HT-29 (cell line): Measurements from ENCODE around the gene SOX15. TPM values are rescaled to one million over a fixed set of nuclear protein-coding genes. Genes with fewer than 3 reads are reported as not detected.
A peak's percentile ranks its signal among the peaks of the same experiment; 100 is the strongest.

Experiments used
- DNase-seq: peaks from one replicate; pipeline ENCODE4 v3.0.0-alpha.2; 2015; ENCODE audit warnings: low spot score
- total RNA-seq: library from RNA; depleted of rRNA; stranded (reverse); fragments of >200 nt; shearing (Covaris generic); gene quantifications from 2 replicates; pipeline ENCODE4 v1.2.3, GENCODE V29; 2014

The SOX15 gene
- total RNA-seq, 1 experiment from 2014 or later: not detected

DNA sequence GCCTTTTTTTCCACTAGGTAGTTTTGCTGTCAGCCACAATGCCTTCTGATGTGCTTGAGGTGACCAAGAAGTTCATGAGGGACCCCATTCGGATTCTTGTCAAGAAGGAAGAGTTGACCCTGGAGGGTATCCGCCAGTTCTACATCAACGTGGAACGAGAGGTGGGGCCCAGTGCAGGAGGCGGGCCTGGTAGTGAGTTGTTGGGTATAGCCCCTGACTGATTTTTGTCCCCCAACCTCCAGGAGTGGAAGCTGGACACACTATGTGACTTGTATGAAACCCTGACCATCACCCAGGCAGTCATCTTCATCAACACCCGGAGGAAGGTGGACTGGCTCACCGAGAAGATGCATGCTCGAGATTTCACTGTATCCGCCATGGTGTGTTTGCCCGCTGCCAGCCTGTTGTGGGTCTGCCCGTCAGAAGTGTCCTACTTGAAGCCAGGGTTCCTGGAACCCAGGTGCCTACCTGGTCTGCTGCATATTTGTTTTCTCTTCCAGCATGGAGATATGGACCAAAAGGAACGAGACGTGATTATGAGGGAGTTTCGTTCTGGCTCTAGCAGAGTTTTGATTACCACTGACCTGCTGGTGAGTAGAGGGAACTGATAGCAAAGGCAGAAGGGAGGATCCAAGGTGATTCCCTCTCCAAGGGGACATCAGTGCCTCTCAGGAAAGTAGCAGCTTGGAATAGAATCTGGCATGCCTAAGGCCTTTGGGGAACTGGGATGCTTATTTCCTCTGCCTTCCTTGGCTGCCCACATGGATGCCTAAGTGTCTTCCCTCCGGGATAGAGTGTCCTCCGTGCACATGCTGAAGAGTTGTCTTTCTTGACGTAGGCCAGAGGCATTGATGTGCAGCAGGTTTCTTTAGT is 12.3 kb downstream of the SOX15 start:
- no peak for DNase-seq

DNA sequence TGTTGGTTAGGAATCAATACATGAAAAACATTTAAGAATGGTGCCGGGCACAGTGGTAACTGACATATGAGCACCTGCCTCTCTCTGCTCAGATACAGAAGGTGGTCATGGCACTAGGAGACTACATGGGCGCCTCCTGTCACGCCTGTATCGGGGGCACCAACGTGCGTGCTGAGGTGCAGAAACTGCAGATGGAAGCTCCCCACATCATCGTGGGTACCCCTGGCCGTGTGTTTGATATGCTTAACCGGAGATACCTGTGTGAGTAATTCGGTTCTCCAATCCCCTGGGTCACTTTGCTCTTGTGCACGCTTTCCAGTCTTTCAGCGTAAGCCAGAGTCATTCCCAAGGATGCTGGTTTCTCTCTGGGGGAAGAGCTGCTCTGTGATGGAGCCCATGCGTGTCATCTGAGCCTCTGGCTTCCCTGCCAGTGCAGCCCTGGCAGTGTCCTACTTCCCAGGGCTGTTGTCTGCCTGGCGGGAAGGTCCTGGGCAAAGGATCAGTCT is 13.4 kb downstream of the SOX15 start:
- no peak for DNase-seq

DNA sequence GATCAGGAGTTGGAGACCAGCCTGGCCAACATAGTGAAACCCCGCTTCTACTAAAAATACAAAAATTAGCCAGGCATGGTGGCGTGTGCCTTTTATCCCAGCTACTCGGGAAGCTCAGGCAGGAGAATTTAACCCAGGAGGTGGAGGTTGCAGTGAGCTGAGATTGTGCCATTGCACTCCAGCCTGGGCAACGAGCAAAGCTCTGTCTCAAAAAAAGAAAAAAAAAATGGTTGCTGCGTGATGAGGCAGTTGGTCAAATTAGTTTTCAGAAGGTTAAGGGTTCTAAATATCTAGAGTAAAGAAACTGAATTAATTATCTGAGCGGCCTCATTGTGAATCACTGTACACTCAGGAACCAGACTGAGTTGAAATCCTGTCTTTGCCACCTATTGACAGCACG is 13.9 kb downstream of the SOX15 start:
- no peak for DNase-seq

DNA sequence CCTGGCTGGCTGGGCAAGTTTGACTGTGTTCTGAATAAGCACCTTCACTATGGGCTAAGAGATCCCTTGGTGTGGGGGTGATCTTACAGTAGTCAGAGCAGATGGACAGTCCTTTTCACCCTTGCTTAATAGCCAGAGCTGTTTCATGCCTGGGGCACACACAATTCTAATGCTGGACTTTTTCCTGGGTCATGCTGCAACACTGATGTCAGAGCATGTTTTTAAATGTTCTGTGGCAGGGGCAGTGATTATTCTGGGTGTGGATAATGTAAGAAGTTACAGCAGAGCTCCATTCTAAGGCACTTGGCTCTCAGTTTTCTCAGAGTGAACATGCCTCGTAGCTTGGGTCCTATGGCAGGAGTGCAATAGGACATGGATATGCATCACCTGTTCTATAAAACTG is 14.4 kb downstream of the SOX15 start:
- no peak for DNase-seq

DNA sequence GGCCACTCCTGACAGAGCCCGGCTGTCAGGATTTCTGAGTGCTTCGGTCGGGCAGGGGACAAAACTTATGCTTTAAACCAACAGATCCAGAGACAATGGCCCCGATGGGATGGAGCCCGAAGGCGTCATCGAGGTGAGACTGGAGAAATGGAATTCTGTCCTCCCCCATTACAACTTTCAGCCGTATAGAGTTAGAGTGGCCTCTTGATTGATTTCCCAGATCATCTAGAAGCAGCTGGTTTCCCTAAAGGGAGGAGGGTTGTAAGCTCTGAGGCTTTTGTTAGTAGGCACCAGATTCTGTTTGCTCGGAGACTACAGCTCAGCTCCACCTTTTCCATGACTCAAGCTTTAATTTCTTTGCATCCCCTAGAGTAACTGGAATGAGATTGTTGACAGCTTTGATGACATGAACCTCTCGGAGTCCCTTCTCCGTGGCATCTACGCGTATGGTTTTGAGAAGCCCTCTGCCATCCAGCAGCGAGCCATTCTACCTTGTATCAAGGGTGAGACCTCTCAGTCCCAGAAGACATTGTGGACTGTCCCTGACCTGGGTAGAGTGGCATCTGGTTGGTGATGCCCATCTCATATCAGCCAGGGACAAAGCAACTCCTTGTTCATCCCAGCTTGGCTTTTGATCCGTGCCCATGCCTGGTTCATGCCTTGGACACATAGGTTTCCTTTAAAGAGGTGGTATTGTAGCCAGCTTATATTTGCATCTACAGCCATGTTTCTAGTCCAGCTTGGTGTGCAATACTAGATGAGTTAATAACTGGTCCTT is 15.5 kb downstream of the SOX15 start:
- no peak for DNase-seq

DNA sequence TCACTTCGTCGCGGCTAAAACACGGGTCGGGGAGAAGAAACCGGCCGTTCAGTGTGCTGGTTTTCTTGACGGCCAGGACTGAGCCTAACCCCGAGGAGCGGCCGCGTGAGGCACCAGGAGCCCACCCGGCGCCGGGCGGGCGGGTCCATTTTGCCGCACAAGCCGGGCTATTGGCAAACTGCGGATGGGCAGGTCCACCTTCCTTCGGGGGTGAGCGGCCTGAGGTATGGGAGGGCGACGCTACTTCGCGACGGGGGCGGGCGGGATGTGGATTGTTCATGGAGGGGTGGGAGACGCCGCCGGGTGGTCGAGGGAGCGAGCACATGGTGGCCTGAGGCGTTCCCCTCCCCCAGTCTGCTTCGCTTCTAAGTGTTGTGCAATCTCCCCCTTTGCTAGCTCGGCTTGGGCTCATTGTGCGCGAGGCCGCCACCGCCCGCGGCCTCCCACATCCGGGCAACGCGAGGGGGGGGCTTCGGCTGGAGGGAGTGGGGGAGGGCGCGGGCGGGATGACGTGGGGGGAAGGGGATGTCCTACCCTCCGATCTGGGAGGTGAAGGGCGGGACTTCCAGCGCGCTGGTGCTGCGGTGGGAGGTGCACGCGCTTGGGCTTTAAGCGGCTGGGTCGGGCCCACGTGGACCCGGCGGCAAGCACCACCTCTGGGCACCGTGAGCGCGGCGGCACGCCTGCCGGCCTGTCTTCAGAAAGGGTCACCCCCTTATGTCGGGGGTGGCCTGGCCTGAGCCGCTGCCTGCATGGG is 16.4 kb downstream of the SOX15 start:
- peak; percentile 65 for DNase-seq

DNA sequence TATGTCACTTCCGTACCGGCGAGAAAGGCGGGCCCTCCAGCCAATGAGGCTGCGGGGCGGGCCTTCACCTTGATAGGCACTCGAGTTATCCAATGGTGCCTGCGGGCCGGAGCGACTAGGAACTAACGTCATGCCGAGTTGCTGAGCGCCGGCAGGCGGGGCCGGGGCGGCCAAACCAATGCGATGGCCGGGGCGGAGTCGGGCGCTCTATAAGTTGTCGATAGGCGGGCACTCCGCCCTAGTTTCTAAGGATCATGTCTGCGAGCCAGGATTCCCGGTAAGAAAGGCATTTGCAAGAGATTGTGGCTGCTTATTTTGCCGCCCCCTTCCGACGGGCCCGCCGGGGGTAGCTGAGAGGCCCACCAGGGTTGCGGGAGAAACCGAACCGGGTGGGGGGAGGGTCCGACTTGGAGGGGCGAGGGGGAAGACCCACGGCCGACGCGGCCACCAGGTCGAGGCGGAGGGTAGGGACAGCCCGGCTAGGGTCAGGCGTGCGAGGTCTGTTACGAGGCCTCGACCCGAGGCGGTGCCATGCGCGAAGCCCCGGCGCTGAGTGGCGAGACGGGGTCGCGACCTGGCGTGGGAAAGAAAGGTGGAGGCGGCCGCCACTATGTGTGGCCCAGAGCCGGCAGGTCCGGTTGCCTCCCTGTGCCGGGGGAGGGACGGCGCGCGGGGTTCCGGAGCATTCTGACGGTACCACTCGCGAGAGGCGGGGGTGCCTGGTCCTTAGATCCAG is 17.1 kb downstream of the SOX15 start:
- DNase-seq: peak; percentile 97

DNA sequence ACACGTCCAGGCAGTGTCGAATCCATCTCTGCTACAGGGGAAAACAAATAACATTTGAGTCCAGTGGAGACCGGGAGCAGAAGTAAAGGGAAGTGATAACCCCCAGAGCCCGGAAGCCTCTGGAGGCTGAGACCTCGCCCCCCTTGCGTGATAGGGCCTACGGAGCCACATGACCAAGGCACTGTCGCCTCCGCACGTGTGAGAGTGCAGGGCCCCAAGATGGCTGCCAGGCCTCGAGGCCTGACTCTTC is 17.6 kb downstream of the SOX15 start:
- DNase-seq: no peak

DNA sequence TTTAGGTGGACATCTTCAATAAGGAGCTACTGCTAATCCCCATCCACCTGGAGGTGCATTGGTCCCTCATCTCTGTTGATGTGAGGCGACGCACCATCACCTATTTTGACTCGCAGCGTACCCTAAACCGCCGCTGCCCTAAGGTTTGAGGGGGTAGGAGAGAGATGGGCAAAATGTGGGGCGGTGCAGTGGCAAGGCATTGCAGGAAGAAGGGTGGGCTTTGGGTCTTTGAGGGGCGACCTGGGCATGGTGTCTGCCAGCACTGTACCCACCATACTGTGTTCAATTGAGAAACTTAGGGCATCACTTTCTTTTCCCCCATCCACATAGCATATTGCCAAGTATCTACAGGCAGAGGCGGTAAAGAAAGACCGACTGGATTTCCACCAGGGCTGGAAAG is 19.5 kb downstream of the SOX15 start:
- no peak for DNase-seq

DNA sequence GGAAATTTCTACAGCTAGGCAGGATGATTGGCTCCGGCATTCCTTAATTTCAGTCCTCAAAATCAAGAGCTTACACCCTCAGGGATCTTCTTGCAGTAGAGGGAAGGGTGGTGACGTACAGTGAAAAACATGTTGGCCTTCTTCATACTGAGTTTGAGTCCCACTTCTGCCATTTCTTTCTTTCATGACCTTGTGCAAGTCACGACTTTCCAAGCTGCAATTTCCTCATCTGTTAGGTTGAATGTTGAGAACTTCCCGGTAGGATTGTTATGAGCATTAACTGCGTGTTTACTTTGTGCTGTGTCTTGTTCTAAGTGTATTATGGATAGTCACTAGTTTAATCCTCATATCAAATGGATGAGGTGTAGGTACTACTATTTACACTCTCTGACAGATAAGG is 20.3 kb downstream of the SOX15 start:
- DNase-seq: no peak

DNA sequence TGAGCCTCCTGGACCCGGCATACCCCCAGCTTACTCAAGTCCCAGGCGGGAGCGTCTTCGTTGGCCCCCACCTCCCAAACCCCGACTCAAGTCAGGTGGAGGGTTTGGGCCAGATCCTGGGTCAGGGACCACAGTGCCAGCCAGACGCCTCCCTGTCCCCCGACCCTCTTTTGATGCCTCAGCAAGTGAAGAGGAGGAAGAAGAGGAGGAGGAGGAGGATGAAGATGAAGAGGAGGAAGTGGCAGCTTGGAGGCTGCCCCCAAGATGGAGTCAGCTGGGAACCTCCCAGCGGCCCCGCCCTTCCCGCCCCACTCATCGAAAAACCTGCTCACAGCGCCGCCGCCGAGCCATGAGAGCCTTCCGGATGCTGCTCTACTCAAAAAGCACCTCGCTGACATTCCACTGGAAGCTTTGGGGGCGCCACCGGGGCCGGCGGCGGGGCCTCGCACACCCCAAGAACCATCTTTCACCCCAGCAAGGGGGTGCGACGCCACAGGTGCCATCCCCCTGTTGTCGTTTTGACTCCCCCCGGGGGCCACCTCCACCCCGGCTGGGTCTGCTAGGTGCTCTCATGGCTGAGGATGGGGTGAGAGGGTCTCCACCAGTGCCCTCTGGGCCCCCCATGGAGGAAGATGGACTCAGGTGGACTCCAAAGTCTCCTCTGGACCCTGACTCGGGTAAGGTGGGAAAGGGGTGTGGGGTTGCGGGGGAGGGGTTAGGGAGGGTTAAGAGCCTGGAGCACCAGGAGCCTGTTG is 26.6 kb downstream of the SOX15 start:
- no peak for DNase-seq

DNA sequence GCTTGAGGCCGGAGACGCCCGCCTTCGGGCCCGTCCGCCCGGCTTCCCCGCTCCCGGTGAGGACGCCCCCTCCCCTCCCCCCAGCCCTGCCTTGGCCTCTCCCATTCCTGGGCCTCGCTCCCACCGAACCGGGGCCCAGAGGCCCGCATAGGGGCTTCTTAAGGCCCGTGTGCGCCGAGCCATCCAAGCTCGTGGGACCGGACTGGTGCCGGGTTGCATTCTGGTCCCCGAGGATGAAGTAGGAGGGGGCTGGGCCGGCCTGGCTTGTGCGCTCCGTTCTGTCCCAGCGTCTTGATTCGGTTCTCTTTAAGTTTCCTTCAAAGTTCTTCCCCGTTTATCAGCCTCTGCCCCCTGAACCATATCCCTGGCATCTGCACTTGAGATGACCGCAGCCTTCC is 27.7 kb downstream of the SOX15 start:
- DNase-seq: no peak

DNA sequence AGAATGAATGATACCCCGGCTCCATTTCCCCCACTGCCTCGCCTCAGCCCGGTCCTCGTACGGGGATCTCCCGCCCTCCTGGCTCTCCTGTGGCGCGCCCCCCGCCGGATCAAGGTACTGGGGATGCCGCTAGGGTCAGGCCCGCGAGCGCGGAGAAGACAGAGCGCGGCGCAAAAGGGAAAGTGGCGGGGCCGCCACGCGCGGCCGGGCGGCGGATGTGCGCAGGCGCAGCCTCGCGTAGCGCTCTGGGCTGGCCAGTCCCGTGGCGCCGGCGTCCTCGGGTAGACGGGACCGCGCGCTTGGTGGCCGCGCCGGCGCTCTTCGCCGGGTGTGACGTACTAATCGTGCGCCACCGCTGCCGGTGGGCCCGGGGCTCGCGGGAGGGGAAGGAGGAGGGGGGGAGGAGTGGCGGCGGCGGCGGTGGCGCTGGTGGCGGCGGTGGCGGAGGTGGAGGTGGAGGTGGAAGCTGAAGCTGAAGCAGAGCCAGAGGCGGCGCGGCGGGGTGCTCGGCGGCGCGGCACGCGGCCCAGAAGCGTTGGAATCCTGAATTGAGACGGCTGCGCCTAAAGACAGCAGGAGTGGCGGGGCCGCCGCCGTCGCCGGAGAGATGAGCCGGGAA is 28.2 kb downstream of the SOX15 start, which contains the start of gene SENP3:
TSS of gene SENP3 (plus strand) at position 331 of the 619 bp plus-strand sequence. CDS start 1,158 bp downstream, outside the sequence.
- peak; percentile 80 for DNase-seq

DNA sequence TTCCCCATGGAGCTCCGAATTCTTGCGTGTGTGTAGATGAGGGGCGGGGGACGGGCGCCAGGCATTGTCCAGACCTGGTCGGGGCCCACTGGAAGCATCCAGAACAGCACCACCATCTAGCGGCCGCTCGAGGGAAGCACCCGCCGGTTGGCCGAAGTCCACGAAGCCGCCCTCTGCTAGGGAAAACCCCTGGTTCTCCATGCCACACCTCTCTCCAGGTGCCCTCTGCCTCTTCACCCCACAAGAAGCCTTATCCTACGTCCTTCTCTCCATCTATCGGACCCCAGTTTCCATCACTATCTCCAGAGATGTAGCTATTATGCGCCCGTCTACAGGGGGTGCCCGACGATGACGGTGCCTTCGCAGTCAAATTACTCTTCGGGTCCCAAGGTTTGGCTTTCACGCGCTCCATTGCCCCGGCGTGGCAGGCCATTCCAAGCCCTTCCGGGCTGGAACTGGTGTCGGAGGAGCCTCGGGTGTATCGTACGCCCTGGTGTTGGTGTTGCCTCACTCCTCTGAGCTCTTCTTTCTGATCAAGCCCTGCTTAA is 28.8 kb downstream of the SOX15 start:
- peak; percentile 84 for DNase-seq

DNA sequence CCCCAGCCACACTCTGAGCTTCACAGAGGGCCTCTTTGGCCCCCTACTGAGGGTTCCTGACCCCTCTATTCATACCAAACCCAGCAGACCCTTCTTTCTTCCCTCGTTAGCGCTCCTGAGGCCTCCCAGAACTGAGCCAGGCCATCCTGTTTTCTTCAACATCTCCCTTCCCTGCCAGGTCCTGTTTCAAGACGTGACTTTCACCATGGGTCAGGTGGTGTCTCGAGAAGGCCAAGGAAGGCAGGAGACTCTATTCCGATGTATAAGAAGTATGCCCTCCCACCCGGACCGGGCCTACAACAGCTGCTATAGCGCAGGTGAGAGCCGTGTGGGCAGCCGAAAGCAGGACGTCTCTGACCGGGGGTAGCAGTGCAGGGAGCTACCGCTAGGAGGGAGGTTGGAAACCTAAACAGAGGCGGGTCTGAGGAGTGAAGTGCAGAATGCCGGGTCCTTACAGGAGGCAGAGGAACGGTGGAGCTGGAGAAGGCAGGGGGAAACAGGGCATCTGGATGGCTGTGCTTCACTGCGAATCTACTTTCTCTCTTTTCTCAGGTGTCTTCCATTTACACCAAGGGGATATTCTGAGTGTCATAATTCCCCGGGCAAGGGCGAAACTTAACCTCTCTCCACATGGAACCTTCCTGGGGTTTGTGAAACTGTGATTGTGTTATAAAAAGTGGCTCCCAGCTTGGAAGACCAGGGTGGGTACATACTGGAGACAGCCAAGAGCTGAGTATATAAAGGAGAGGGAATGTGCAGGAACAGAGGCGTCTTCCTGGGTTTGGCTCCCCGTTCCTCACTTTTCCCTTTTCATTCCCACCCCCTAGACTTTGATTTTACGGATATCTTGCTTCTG is 29.5 kb downstream of the SOX15 start:
- peak; percentile 63 for DNase-seq

DNA sequence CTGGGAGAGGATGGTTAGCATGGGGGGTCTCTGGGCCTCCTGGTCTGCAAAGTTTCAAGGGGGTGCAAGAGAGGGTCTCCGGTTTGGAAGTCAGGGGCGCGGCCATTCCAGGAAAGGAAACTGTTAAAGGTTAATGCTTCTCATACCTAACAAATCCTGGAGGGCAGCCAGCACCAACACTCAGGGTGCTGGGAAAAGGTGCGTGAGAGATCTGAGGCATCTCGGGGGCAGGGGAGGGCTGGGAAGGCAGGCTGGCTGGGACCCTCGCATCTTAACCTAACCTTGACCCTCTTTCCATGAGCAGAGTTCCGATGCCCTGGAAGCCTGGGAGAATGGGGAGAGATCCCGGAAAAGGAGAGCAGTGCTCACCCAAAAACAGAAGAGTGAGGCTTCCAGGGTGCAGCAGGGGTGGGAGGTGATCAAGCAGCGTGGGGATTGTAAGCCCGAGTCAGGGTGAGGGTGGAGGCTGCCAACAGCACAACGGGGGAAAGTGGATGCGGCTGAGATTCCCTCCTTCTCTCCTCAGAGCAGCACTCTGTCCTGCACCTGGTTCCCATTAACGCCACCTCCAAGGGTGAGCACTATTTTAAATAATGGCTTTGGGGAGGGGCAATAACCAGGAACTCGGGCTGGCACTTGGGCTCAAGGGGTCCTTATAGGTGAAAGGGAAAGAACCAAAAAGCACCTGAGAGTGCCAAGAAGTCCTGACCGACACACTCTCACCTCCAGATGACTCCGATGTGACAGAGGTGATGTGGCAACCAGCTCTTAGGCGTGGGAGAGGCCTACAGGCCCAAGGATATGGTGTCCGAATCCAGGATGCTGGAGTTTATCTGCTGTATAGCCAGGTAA is 30.3 kb downstream of the SOX15 start:
- DNase-seq: no peak

DNA sequence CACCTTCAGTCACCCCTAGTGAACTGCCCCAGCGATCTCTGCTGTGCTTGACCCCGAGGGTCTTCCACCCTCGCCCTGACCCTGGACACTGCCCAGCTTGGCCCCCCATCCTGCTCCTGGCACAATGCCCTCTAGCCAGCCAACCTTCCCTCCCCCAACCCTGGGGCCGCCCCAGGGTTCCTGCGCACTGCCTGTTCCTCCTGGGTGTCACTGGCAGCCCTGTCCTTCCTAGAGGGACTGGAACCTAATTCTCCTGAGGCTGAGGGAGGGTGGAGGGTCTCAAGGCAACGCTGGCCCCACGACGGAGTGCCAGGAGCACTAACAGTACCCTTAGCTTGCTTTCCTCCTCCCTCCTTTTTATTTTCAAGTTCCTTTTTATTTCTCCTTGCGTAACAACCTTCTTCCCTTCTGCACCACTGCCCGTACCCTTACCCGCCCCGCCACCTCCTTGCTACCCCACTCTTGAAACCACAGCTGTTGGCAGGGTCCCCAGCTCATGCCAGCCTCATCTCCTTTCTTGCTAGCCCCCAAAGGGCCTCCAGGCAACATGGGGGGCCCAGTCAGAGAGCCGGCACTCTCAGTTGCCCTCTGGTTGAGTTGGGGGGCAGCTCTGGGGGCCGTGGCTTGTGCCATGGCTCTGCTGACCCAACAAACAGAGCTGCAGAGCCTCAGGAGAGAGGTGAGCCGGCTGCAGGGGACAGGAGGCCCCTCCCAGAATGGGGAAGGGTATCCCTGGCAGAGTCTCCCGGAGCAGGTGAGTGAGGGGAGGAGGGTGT is 31.2 kb downstream of the SOX15 start, which contains the start of gene TNFSF13:
TSS of gene TNFSF13 (plus strand) at position 207 of the 776 bp plus-strand sequence. CDS start at position 497, 290 bp downstream.
- no peak for DNase-seq
